HepG2 (cell line): ENCODE data around the gene STX4.

Source experiments
- AFF4 ChIP-seq: sonication (generic); formaldehyde crosslinking; IDR thresholded peaks from 2 replicates; pipeline ENCODE4 v1.4.0; 2020; ENCODE audit warnings: missing genetic modification reagents
- AHDC1 ChIP-seq: sonication (generic); formaldehyde crosslinking; IDR thresholded peaks from 2 replicates; pipeline ENCODE4 v1.5.1; 2020; ENCODE audit warnings: mild to moderate bottlenecking, missing genetic modification reagents, borderline replicate concordance
- ATF7 ChIP-seq, 2 experiments: fragments of 450-650 bp in 1 of 2; sonication (generic) in 1 of 2; formaldehyde crosslinking in 1 of 2; IDR thresholded peaks; 2 replicates each; pipeline versions ENCODE4 v1.4.0 to v1.6.1; 2016 to 2020; ENCODE audit warnings: antibody characterized with exemption in 1 of 2, mild to moderate bottlenecking in 1 of 2, missing genetic modification reagents in 1 of 2
- BATF2 ChIP-seq: sonication (generic); formaldehyde crosslinking; IDR thresholded peaks from 2 replicates; pipeline ENCODE4 v1.8.0; 2022; ENCODE audit warnings: mild to moderate bottlenecking, missing genetic modification reagents, moderate library complexity
- CTCF ChIP-seq: sonication (generic); formaldehyde crosslinking; IDR thresholded peaks from 2 replicates; pipeline ENCODE4 v1.5.0; 2020; ENCODE audit warnings: mild to moderate bottlenecking, missing genetic modification reagents, moderate library complexity
- HCFC1 ChIP-seq: fragments of 150-350 bp; IDR thresholded peaks from 2 replicates; pipeline ENCODE4 v1.6.1; 2014; ENCODE audit warnings: low read depth, low read length
- HDAC6 ChIP-seq: fragments of 200-600 bp; sonication (generic); IDR thresholded peaks from 2 replicates; pipeline ENCODE4 v1.7.0; 2017; ENCODE audit warnings: mild to moderate bottlenecking, antibody characterized with exemption, low read length, low read depth
- PATZ1 ChIP-seq: sonication (generic); formaldehyde crosslinking; IDR thresholded peaks from 2 replicates; pipeline ENCODE4 v1.4.0; 2020; ENCODE audit warnings: missing genetic modification reagents
- RAD21 ChIP-seq: fragments of 450-650 bp; formaldehyde crosslinking; IDR thresholded peaks from 2 replicates; pipeline ENCODE4 v1.5.0; 2020; ENCODE audit warnings: mild to moderate bottlenecking
- U2AF2 ChIP-seq: fragments of 200-400 bp; formaldehyde crosslinking; IDR thresholded peaks from 2 replicates; pipeline ENCODE4 v1.6.1; 2017; ENCODE audit warnings: low read depth, mild to moderate bottlenecking, low read length
- ZNF292 ChIP-seq: sonication (generic); formaldehyde crosslinking; IDR thresholded peaks from 2 replicates; pipeline ENCODE4 v1.8.1; 2022; ENCODE audit warnings: mild to moderate bottlenecking, low read depth, missing genetic modification reagents, borderline replicate concordance

GRCh38 chr16:31081428-31082351, 48.3 kb downstream of the STX4 start:
- no peak for TF ChIP-seq RAD21
- TF ChIP-seq AFF4 (CRISPR knock-in tag): no peak
- TF ChIP-seq CTCF (CRISPR knock-in tag): no peak
- TF ChIP-seq BATF2: no peak
- TF ChIP-seq U2AF2: no peak
- TF ChIP-seq ATF7 (IDR thresholded peaks at IDR 0.05): no peak
- TF ChIP-seq ATF7 (CRISPR knock-in tag; IDR thresholded peaks at IDR 0.05): no peak
- TF ChIP-seq HDAC6: no peak
- no peak for TF ChIP-seq AHDC1 (CRISPR knock-in tag)
- TF ChIP-seq PATZ1: no peak
- no peak for TF ChIP-seq HCFC1
- no peak for TF ChIP-seq ZNF292
